Right forelimb (tissue), 1 donor: Measurements from ENCODE around the gene C6orf136.

Source experiments
- DNase-seq: peaks from one replicate; pipeline ENCODE4 v3.0.0-alpha.2; 2018

C6orf136 gene

GRCh38 chr6:30646450-30647241 is at the start of gene C6orf136:
TSS of gene C6orf136 (plus strand) at chr6:30647133. CDS start at chr6:30647232, 99 bp downstream.
- peak; percentile 93 for DNase-seq

- peak; percentile 79 for DNase-seq
These were observed 49.4 kb upstream of the C6orf136 start for GRCh38 chr6:30597315-30598144.

GRCh38 chr6:30598912-30599624 is 47.9 kb upstream of the C6orf136 start:
- no peak for DNase-seq

GRCh38 chr6:30599625-30600324 is 47.2 kb upstream of the C6orf136 start:
- DNase-seq = no peak

GRCh38 chr6:30600451-30600961 is 46.4 kb upstream of the C6orf136 start:
- no peak for DNase-seq

GRCh38 chr6:30601436-30601814 is 45.5 kb upstream of the C6orf136 start:
- DNase-seq = no peak

- DNase-seq = no peak
These were observed 44.9 kb upstream of the C6orf136 start for GRCh38 chr6:30601815-30602641.

- no peak for DNase-seq
These were observed 43.0 kb upstream of the C6orf136 start for GRCh38 chr6:30603961-30604360.

- DNase-seq = no peak
These were observed 36.9 kb upstream of the C6orf136 start for GRCh38 chr6:30610065-30610464.

- no peak for DNase-seq
These were observed 35.6 kb upstream of the C6orf136 start for GRCh38 chr6:30611150-30611855.

- DNase-seq = no peak
These were observed 35.1 kb upstream of the C6orf136 start for GRCh38 chr6:30611856-30612194.

GRCh38 chr6:30612213-30612612 is 34.7 kb upstream of the C6orf136 start:
- no peak for DNase-seq

GRCh38 chr6:30612687-30613248 is 34.2 kb upstream of the C6orf136 start:
- DNase-seq = no peak

- DNase-seq = no peak
These were observed 33.5 kb upstream of the C6orf136 start for GRCh38 chr6:30613251-30614043.

GRCh38 chr6:30614044-30614842 is 32.7 kb upstream of the C6orf136 start:
- DNase-seq = no peak

GRCh38 chr6:30614843-30615218 is 32.1 kb upstream of the C6orf136 start:
- DNase-seq = peak; percentile 85

GRCh38 chr6:30615219-30615957 is 31.5 kb upstream of the C6orf136 start:
- DNase-seq = peak; percentile 78
